Memory B cell (primary cell): ENCODE results near the gene NPLOC4.
"Not testable (repeated sequence)": the region's sequence is repeated elsewhere in the genome, so short reads cannot be mapped to it uniquely, and the experiment has no call there.

Source experiments
- ATAC-seq: fragments of 150-1000 bp; cut with Tn5 transposase; 2 replicates; pipeline ENCODE4 v1.10.0; 2021; ENCODE audit warnings: low read depth, mild to moderate bottlenecking, moderate library complexity
- DNase-seq, 2 donors: peaks; one replicate each; pipeline ENCODE4 v3.0.0; 2022; ENCODE audit warnings: low spot score in 2 of 2
- H3K27ac Mint-ChIP-seq: one replicate; pipeline ENCODE4 v1.8.0; 2022; ENCODE audit warnings: mild to moderate bottlenecking, moderate library complexity, mixed read lengths
- H3K27me3 Mint-ChIP-seq: one replicate; pipeline ENCODE4 v1.8.0; 2022; ENCODE audit warnings: mixed read lengths
- H3K36me3 Mint-ChIP-seq: one replicate; pipeline ENCODE4 v1.8.0; 2022; ENCODE audit warnings: mild to moderate bottlenecking, mixed read lengths
- H3K4me1 Mint-ChIP-seq: one replicate; pipeline ENCODE4 v1.8.0; 2022; ENCODE audit warnings: mixed read lengths
- H3K4me3 Mint-ChIP-seq: one replicate; pipeline ENCODE4 v1.8.0; 2022; ENCODE audit warnings: mild to moderate bottlenecking, moderate library complexity, mixed read lengths
- H3K9me3 Mint-ChIP-seq: one replicate; pipeline ENCODE4 v1.8.0; 2022; ENCODE audit warnings: mixed read lengths

The NPLOC4 gene

DNA sequence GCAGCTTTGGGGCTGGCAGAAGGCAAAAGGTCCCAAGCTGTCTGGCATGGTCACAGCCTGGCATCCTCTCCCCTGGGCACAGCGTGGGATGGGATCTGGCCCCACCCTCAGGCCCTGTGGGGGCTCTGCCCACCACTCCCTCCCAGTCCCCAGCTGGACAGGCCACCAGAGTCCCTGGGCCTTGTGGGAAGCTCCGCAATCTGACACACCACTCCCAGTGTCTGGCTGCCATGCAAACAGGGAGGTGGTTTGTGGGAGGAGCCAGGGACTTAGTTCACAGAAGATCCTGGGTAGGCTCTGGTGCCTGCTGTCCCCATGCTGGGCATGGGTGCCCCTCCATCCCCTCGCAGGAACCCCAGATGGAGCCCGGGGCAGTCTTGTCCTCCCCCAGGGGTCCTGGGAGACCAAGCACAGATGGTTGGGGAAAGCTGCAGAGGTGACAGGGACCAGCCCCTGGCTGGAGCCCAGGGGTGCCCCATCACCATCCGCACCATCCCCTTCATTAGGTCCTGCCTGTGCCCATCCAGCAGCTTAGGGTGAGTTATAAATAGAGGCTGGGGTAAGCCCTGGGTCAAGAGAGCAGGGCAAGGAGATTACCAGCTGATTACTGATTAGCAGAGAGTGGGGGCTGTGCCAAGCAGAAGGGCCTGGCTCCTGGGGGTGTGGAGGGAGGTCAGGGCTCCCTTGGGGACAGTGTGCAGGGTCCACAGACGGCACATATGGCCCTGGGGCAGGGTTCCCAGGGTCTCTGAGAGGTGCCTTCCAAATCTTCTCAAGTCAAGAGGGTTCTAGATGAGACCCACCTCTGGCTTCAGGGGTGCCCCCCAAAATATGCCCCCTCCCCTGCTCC, 102.5 kb downstream of the NPLOC4 start:
- Mint-ChIP-seq H3K36me3 (peaks cover 5% of the 10 kb centered on the region), H3K4me1 (peaks cover 18% of the 10 kb centered on the region), H3K27me3 (peaks cover 3% of the 10 kb centered on the region), H3K4me3 (no peak overlapping the region), H3K27ac (no peak overlapping the region), H3K9me3 (no peaks in the 10 kb centered on the region)
- ATAC-seq: no peak
- DNase-seq: no peak

- Mint-ChIP-seq H3K4me3 (no peak overlapping the region), H3K4me1 (peaks cover 18% of the 10 kb centered on the region), H3K9me3 (no peaks in the 10 kb centered on the region), H3K27ac (no peak overlapping the region), H3K27me3 (peaks cover 3% of the 10 kb centered on the region), H3K36me3 (peaks cover 5% of the 10 kb centered on the region)
- no peak for DNase-seq
- ATAC-seq: no peak
Measured at GRCh38 chr17:81533339-81534141, 103.4 kb downstream of the NPLOC4 start.

DNA sequence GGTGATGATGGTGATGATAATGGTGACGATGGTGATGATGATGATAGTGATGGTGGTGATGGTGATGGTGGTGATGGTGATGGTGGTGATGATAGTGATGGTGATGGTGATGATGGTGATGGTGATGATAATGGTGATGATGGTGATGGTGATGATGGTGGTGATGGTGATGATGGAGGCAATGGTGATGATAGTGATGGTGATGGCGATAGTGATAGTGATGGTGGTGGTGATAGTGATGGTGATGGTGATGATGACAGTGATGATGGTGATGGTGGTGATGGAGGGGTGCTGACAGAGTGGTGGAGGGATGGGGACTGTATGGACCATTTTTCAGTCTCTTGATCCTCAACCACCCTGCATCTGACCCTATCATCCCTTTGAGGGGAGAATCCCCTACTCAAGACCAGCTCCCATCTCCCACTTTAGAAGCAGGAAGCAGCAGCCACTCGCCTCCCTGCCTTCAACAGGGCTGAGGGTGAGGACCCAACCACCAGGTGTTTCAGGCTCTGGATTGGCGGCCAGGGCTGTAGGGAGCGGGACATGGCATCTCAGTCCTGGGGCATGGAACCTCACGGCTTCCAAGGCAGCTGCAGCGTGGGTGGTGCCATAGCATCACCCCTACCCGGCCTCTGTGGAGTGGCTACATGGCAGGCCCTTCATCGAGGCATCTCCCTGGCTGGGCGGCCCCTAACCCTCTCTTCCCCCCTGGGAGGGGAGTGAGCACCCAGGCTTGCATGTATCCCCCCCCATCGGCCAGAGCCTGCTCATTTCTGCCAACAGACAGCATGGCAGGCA, 104.2 kb downstream of the NPLOC4 start:
- no peak overlapping the region for H3K4me3 Mint-ChIP-seq
- DNase-seq (no peak), ATAC-seq (no peak)
- no peak overlapping the region for H3K27ac Mint-ChIP-seq
- H3K9me3 Mint-ChIP-seq: no peaks in the 10 kb centered on the region
- H3K27me3 Mint-ChIP-seq: peaks cover 2% of the 10 kb centered on the region
- peaks cover 15% of the 10 kb centered on the region for H3K4me1 Mint-ChIP-seq
- no peaks in the 10 kb centered on the region for H3K36me3 Mint-ChIP-seq

GRCh38 chr17:81531998-81532404, 104.9 kb downstream of the NPLOC4 start:
- not testable (repeated sequence) for H3K4me3 Mint-ChIP-seq, H3K36me3 Mint-ChIP-seq, DNase-seq, H3K4me1 Mint-ChIP-seq, H3K27ac Mint-ChIP-seq, ATAC-seq, H3K27me3 Mint-ChIP-seq, H3K9me3 Mint-ChIP-seq

DNA sequence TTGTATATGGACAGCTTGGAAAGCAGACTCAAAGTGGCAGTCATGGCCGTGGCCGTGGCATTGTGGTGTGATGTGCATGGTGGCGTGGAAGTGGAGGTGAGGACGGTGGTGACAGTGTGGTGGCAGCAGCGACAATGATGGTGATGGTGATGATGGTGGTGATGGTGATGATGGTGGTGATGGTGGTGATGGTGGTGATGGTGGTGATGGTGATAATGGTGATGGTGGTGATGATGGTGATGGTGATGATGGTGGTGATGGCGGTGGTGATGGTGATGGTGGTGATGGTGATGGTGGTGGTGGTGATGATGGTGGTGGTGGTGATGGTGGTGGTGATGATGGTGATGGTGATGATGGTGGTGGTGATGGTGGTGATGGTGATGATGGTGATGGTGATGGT, 105.9 kb downstream of the NPLOC4 start:
- not testable (repeated sequence) for H3K36me3 Mint-ChIP-seq, ATAC-seq, DNase-seq, H3K9me3 Mint-ChIP-seq, H3K27ac Mint-ChIP-seq, H3K27me3 Mint-ChIP-seq, H3K4me1 Mint-ChIP-seq, H3K4me3 Mint-ChIP-seq

GRCh38 chr17:81529437-81529803, 107.5 kb downstream of the NPLOC4 start:
- Mint-ChIP-seq H3K4me1 (peaks cover 8% of the 10 kb centered on the region), H3K27me3 (peaks cover 6% of the 10 kb centered on the region), H3K9me3 (no peaks in the 10 kb centered on the region), H3K27ac (no peak overlapping the region), H3K36me3 (no peaks in the 10 kb centered on the region), H3K4me3 (no peak overlapping the region)
- ATAC-seq (no peak), DNase-seq (no peak)

GRCh38 chr17:81528651-81529436, 108.1 kb downstream of the NPLOC4 start:
- no peaks in the 10 kb centered on the region for H3K36me3 Mint-ChIP-seq
- H3K4me1 Mint-ChIP-seq: peaks cover 6% of the 10 kb centered on the region
- H3K27ac Mint-ChIP-seq: no peak overlapping the region
- no peak for ATAC-seq
- no peak for DNase-seq
- H3K4me3 Mint-ChIP-seq: no peak overlapping the region
- H3K9me3 Mint-ChIP-seq: no peaks in the 10 kb centered on the region
- H3K27me3 Mint-ChIP-seq: peaks cover 6% of the 10 kb centered on the region

DNA sequence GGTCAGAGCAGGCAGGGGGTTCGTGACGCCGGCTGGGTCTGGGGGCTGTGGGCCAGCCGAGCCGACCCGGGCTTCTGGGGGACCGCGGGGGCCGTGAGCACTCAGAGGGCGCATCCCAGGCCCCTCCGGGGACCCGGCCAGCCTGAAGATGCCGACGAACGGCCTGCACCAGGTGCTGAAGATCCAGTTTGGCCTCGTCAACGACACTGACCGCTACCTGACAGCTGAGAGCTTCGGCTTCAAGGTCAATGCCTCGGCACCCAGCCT, 108.6 kb downstream of the NPLOC4 start:
- DNase-seq (no peak), ATAC-seq (no peak)
- peaks cover 6% of the 10 kb centered on the region for H3K27me3 Mint-ChIP-seq
- peaks cover 3% of the 10 kb centered on the region for H3K4me1 Mint-ChIP-seq
- H3K4me3 Mint-ChIP-seq: no peak overlapping the region
- no peak overlapping the region for H3K27ac Mint-ChIP-seq
- no peaks in the 10 kb centered on the region for H3K9me3 Mint-ChIP-seq
- H3K36me3 Mint-ChIP-seq: no peaks in the 10 kb centered on the region

- Mint-ChIP-seq H3K4me3 (no peak within 1 kb of the TSS), H3K27ac (no peak within 1 kb of the TSS), H3K4me1 (peaks cover 2% of the 10 kb centered on the region), H3K36me3 (no peaks in the 10 kb centered on the region), H3K9me3 (no peaks in the 10 kb centered on the region), H3K27me3 (peaks cover 6% of the 10 kb centered on the region)
- ATAC-seq (no peak), DNase-seq (no peak)
Measured at GRCh38 chr17:81527591-81528383, 109.1 kb downstream of the NPLOC4 start, which contains the start of gene FSCN2. Gene FSCN2, plus strand, starts transcription at chr17:81528377. Its CDS starts 155 bp downstream, at chr17:81528532.

DNA sequence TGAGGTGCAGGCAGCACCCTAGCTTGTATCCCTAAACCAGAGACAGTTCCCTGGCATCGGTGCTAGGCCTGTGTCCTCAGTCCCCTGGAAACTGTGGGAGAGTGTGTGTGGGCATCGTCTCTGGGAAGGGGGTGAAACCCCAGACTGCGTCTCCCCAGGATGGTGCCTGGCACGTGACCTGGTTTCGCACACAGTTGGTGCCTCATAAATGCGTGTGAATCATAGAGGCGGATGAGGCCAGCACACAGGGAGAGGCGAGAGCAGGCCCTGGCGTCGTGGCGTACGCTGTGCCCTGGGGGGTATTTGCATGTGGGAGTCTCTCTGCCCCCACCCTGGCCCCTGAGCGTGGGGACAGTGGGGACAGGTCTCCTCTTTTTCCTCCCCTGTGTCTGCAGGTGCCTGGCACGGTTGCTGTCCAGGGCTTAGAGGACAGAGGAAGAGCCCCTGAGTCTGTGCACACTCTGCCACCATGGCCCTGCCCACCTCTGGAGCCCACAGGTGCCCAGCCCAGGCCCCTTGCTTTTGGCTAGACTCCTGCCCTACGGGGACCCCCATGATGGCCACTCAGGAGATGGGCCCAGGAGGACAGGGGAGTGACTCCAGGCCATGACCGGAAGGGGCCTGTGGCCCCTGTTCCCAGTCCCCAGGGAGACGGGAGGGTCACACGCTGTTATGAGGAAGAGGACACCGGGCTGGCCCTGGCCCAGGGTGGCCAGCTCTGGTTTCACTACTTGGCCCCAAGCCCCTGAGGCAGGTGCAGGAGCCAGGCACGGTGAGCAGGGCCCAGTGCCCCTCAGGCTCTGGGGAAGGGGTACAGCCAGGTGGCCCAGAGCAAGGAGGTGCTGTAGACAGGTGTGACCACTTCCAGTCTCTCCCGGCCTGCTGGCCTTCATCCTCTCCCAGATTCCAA, 110.0 kb downstream of the NPLOC4 start:
- peaks cover 6% of the 10 kb centered on the region for H3K27me3 Mint-ChIP-seq
- H3K9me3 Mint-ChIP-seq: no peaks in the 10 kb centered on the region
- no peaks in the 10 kb centered on the region for H3K36me3 Mint-ChIP-seq
- no peak overlapping the region for H3K4me3 Mint-ChIP-seq
- DNase-seq (no peak), ATAC-seq (no peak)
- H3K4me1 Mint-ChIP-seq: peaks cover 2% of the 10 kb centered on the region
- no peak overlapping the region for H3K27ac Mint-ChIP-seq

- ATAC-seq (no peak), DNase-seq (no peak)
- Mint-ChIP-seq H3K9me3 (no peaks in the 10 kb centered on the region), H3K4me1 (peaks cover 8% of the 10 kb centered on the region), H3K36me3 (no peaks in the 10 kb centered on the region), H3K27me3 (peaks cover 6% of the 10 kb centered on the region), H3K27ac (no peak overlapping the region), H3K4me3 (no peak overlapping the region)
Measured at GRCh38 chr17:81524865-81525159, 112.1 kb downstream of the NPLOC4 start.

- Mint-ChIP-seq H3K27me3 (peaks cover 6% of the 10 kb centered on the region), H3K9me3 (no peaks in the 10 kb centered on the region), H3K4me3 (no peak overlapping the region), H3K4me1 (peaks cover 8% of the 10 kb centered on the region), H3K36me3 (no peaks in the 10 kb centered on the region), H3K27ac (no peak overlapping the region)
- ATAC-seq (no peak), DNase-seq (no peak)
Measured at GRCh38 chr17:81524039-81524864, 112.7 kb downstream of the NPLOC4 start.
